ENCODE measurements around the gene PNLIPRP2.

PNLIPRP2 gene

GRCh38 chr10:116687633-116688032 is 66.9 kb downstream of the PNLIPRP2 start:
- Histone ChIP-seq H3K4me3 (ENCODE audit: low read depth, low read length) (no peak overlapping the region), H3K9ac (no peak overlapping the region), H3K27me3 (ENCODE audit: control insufficient read depth, insufficient read depth, low read length) (no peaks in the 10 kb centered on the region), H2AFZ (no peak overlapping the region), H3K36me3 (ENCODE audit: control insufficient read depth, insufficient read depth, low read length) (no peaks in the 10 kb centered on the region), H3K79me2 (no peaks in the 10 kb centered on the region), H3K27ac (no peak overlapping the region), H3K4me2 (ENCODE audit: low read length) (no peak overlapping the region), H3K4me1 (no peaks in the 10 kb centered on the region), H3K9me3 (ENCODE audit: control insufficient read depth, low read length) (no peaks in the 10 kb centered on the region)
- no peak for TF ChIP-seq CTCF (IDR thresholded peaks at IDR 0.05)

GRCh38 chr10:116688241-116688711 is 67.5 kb downstream of the PNLIPRP2 start:
- no peak overlapping the region for H3K9ac ChIP-seq
- H3K36me3 ChIP-seq (ENCODE audit: control insufficient read depth, insufficient read depth, low read length): no peaks in the 10 kb centered on the region
- H3K4me2 ChIP-seq (ENCODE audit: low read length): no peak overlapping the region
- H3K27ac ChIP-seq: no peak overlapping the region
- H3K9me3 ChIP-seq (ENCODE audit: control insufficient read depth, low read length): no peaks in the 10 kb centered on the region
- no peak overlapping the region for H2AFZ ChIP-seq
- no peaks in the 10 kb centered on the region for H3K27me3 ChIP-seq (ENCODE audit: control insufficient read depth, insufficient read depth, low read length)
- TF ChIP-seq CTCF (IDR thresholded peaks at IDR 0.05): no peak
- no peaks in the 10 kb centered on the region for H3K4me1 ChIP-seq
- no peaks in the 10 kb centered on the region for H3K79me2 ChIP-seq
- H3K4me3 ChIP-seq (ENCODE audit: low read depth, low read length): no peak overlapping the region

GRCh38 chr10:116688741-116689495 is 68.2 kb downstream of the PNLIPRP2 start:
- Histone ChIP-seq H2AFZ (no peak overlapping the region), H3K36me3 (ENCODE audit: control insufficient read depth, insufficient read depth, low read length) (no peaks in the 10 kb centered on the region), H3K79me2 (no peaks in the 10 kb centered on the region), H3K4me2 (ENCODE audit: low read length) (no peak overlapping the region), H3K27me3 (ENCODE audit: control insufficient read depth, insufficient read depth, low read length) (no peaks in the 10 kb centered on the region), H3K4me3 (ENCODE audit: low read depth, low read length) (no peak overlapping the region), H3K9me3 (ENCODE audit: control insufficient read depth, low read length) (no peaks in the 10 kb centered on the region), H3K27ac (no peak overlapping the region), H3K9ac (no peak overlapping the region), H3K4me1 (peaks cover under 1% of the 10 kb centered on the region)
- TF ChIP-seq CTCF (IDR thresholded peaks at IDR 0.05): no peak

GRCh38 chr10:116689744-116690143 is 69.0 kb downstream of the PNLIPRP2 start:
- Histone ChIP-seq H3K9ac (no peak overlapping the region), H3K27me3 (ENCODE audit: control insufficient read depth, insufficient read depth, low read length) (no peaks in the 10 kb centered on the region), H3K9me3 (ENCODE audit: control insufficient read depth, low read length) (no peaks in the 10 kb centered on the region), H3K79me2 (no peaks in the 10 kb centered on the region), H3K4me3 (ENCODE audit: low read depth, low read length) (no peak overlapping the region), H3K36me3 (ENCODE audit: control insufficient read depth, insufficient read depth, low read length) (no peaks in the 10 kb centered on the region), H3K4me2 (ENCODE audit: low read length) (no peak overlapping the region), H3K27ac (no peak overlapping the region), H3K4me1 (peaks cover 5% of the 10 kb centered on the region), H2AFZ (no peak overlapping the region)
- TF ChIP-seq CTCF (IDR thresholded peaks at IDR 0.05): no peak

All from parathyroid adenoma (tissue), 2 donors.